IMR-90 (cell line): ENCODE data around the gene MGRN1.

Experiments used
- BHLHE40 ChIP-seq: fragments of 150-350 bp; IDR thresholded peaks from 2 replicates; pipeline ENCODE4 v1.6.1; 2016; ENCODE audit warnings: mild to moderate bottlenecking, low read depth, low read length
- CTCF ChIP-seq: conservative IDR thresholded peaks from 2 replicates; pipeline ENCODE4 v1.5.1; 2012; ENCODE audit warnings: mild to moderate bottlenecking, low read depth, low read length, improper control_type of control experiment
- MAZ ChIP-seq: IDR thresholded peaks from 2 replicates; pipeline ENCODE4 v1.6.1; 2012; ENCODE audit warnings: low read depth, mild to moderate bottlenecking, low read length, improper control_type of control experiment, moderate library complexity, borderline replicate concordance
- POLR2A ChIP-seq: IDR thresholded peaks from 2 replicates; pipeline ENCODE4 v1.6.1; 2012; ENCODE audit warnings: mild to moderate bottlenecking, low read depth, low read length

DNA sequence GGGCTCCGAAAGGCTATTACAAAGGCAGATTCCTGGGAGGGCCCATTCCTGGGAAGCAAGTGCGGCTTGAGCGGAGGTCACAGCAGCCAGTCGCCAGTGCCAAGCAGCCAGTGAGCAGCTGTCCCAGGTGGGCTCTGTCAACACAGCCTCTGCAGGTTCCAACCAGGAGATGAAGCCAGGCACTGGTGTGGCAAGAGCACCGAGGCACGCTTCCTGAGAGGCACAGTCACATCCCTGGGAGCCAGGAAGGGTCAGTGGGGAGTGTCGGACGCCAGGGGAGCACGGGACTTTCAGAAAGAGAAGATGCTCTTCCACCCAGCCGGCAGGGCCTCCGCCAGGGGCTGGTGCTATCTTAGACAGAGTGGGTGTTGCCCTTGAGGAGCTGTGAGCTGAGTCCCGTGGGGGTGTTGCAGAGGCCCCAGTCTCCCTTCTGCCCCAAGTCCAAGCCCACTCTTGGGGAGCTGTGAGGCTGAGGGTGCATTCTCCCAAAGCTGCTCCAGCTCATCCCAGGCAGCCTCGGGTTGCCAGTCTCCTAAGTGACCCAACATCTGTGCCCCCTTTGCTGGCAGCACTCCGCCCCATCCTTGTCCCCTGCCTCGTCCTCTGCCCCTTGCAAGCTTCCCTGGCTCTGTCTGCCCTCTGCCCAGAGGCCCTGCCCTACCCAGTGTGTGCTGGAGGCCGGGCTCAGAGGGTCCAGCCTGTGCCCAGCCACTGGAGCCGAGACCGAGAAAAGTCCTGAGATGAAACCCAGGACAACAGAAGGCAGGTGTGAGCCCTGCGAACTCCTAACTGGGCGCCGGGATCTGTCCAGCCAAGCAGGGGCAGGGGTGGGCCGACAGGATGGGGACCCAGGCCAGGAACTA lies 16.6 kb upstream of the MGRN1 start:
- TF ChIP-seq POLR2A (no peak), CTCF (no peak), MAZ (no peak), BHLHE40 (no peak)
